ENCODE data around the gene TSEN54. TPM values are rescaled to one million over a fixed set of nuclear protein-coding genes. Genes with fewer than 3 reads are reported as not detected.

The TSEN54 gene
- total and polyA plus RNA-seq, 5 donors from 2014 or later = 35.2 to 54.6 (median 52.3) TPM

GRCh38 chr17:75544250-75544649, 27.9 kb downstream of the TSEN54 start:
- Mint-ChIP-seq H3K4me1 (peaks cover 0 to 2% (median 0%) of the 10 kb centered on the region in 4 donors), H3K27me3 (no peaks in the 10 kb centered on the region), H3K27ac (no peak overlapping the region), H3K36me3 (peaks cover 4% of the 10 kb centered on the region), H3K9me3 (no peaks in the 10 kb centered on the region), H3K4me3 (no peak overlapping the region)
- DNase-seq (no peak), ATAC-seq (ENCODE audit: low read depth in 2 of 2) (no peak)
- no peaks in the 10 kb centered on the region for H3K9me3 ChIP-seq (ENCODE audit: control insufficient read depth in 2 of 2, low read length in 2 of 2)
- peaks cover 7% of the 10 kb centered on the region for H3K36me3 ChIP-seq (ENCODE audit: control insufficient read depth, insufficient read depth, low read length)
- no peaks in the 10 kb centered on the region for H3K27me3 ChIP-seq (ENCODE audit: control insufficient read depth, insufficient read depth, low read length)
- H3K4me1 ChIP-seq (ENCODE audit: control insufficient read depth, insufficient read depth, low read length, poor library complexity, severe bottlenecking) = no peaks in the 10 kb centered on the region
- H3K27ac ChIP-seq (ENCODE audit: insufficient read depth, low read length, poor library complexity, severe bottlenecking) = no peak overlapping the region
- H3K4me3 ChIP-seq (ENCODE audit: low read depth, low read length) = no peak overlapping the region

- H3K27me3 ChIP-seq (ENCODE audit: control insufficient read depth, insufficient read depth, low read length) = no peaks in the 10 kb centered on the region
- no peak overlapping the region for H3K27ac ChIP-seq (ENCODE audit: insufficient read depth, low read length, poor library complexity, severe bottlenecking)
- H3K9me3 ChIP-seq (ENCODE audit: control insufficient read depth in 2 of 2, low read length in 2 of 2) = no peaks in the 10 kb centered on the region
- ATAC-seq (ENCODE audit: low read depth in 2 of 2) (no peak), DNase-seq (no peak)
- no peaks in the 10 kb centered on the region for H3K9me3 Mint-ChIP-seq
- H3K27ac Mint-ChIP-seq = no peak overlapping the region
- peaks cover 8% of the 10 kb centered on the region for H3K36me3 Mint-ChIP-seq
- no peak overlapping the region for H3K4me3 ChIP-seq (ENCODE audit: low read depth, low read length)
- H3K4me3 Mint-ChIP-seq = no peak overlapping the region
- no peaks in the 10 kb centered on the region for H3K27me3 Mint-ChIP-seq
- H3K36me3 ChIP-seq (ENCODE audit: control insufficient read depth, insufficient read depth, low read length) = peaks cover 7% of the 10 kb centered on the region
- no peaks in the 10 kb centered on the region for H3K4me1 ChIP-seq (ENCODE audit: control insufficient read depth, insufficient read depth, low read length, poor library complexity, severe bottlenecking)
- H3K4me1 Mint-ChIP-seq = peaks cover 0 to 6% (median 1%) of the 10 kb centered on the region in 4 donors
Observed at GRCh38 chr17:75546181-75546580, 29.9 kb downstream of the TSEN54 start.

- Histone ChIP-seq H3K4me1 (ENCODE audit: control insufficient read depth, insufficient read depth, low read length, poor library complexity, severe bottlenecking) (no peaks in the 10 kb centered on the region), H3K27ac (ENCODE audit: insufficient read depth, low read length, poor library complexity, severe bottlenecking) (no peak overlapping the region), H3K4me3 (ENCODE audit: low read depth, low read length) (no peak overlapping the region), H3K36me3 (ENCODE audit: control insufficient read depth, insufficient read depth, low read length) (peaks cover 7% of the 10 kb centered on the region), H3K9me3 (ENCODE audit: control insufficient read depth in 2 of 2, low read length in 2 of 2) (no peaks in the 10 kb centered on the region), H3K27me3 (ENCODE audit: control insufficient read depth, insufficient read depth, low read length) (no peaks in the 10 kb centered on the region)
- Mint-ChIP-seq H3K9me3 (no peaks in the 10 kb centered on the region), H3K36me3 (peaks cover 4% of the 10 kb centered on the region), H3K4me3 (no peak overlapping the region), H3K27ac (no peak overlapping the region), H3K27me3 (no peaks in the 10 kb centered on the region), H3K4me1 (peaks cover 0 to 4% (median 1%) of the 10 kb centered on the region in 4 donors)
- DNase-seq (no peak), ATAC-seq (ENCODE audit: low read depth in 2 of 2) (no peak)
Observed at GRCh38 chr17:75547091-75547490, 30.8 kb downstream of the TSEN54 start.

- no peak for DNase-seq
- no peak overlapping the region for H3K4me3 Mint-ChIP-seq
- H3K27me3 ChIP-seq (ENCODE audit: control insufficient read depth, insufficient read depth, low read length) = no peaks in the 10 kb centered on the region
- peaks cover 4% of the 10 kb centered on the region for H3K36me3 Mint-ChIP-seq
- no peak overlapping the region for H3K4me3 ChIP-seq (ENCODE audit: low read depth, low read length)
- no peak for ATAC-seq (ENCODE audit: low read depth in 2 of 2)
- no peaks in the 10 kb centered on the region for H3K4me1 ChIP-seq (ENCODE audit: control insufficient read depth, insufficient read depth, low read length, poor library complexity, severe bottlenecking)
- no peak overlapping the region for H3K27ac ChIP-seq (ENCODE audit: insufficient read depth, low read length, poor library complexity, severe bottlenecking)
- no peaks in the 10 kb centered on the region for H3K27me3 Mint-ChIP-seq
- H3K27ac Mint-ChIP-seq = peak overlapping the region in 1 of 3 donors; percentile 5
- H3K36me3 ChIP-seq (ENCODE audit: control insufficient read depth, insufficient read depth, low read length) = peaks cover 4% of the 10 kb centered on the region
- H3K4me1 Mint-ChIP-seq = peaks cover 0 to 4% (median 1%) of the 10 kb centered on the region in 4 donors
- no peaks in the 10 kb centered on the region for H3K9me3 ChIP-seq (ENCODE audit: control insufficient read depth in 2 of 2, low read length in 2 of 2)
- H3K9me3 Mint-ChIP-seq = no peaks in the 10 kb centered on the region
Observed at GRCh38 chr17:75548813-75549212, 32.5 kb downstream of the TSEN54 start.

- H3K27ac Mint-ChIP-seq = peak overlapping the region in 1 of 3 donors; percentile 5
- Histone ChIP-seq H3K27ac (ENCODE audit: insufficient read depth, low read length, poor library complexity, severe bottlenecking) (no peak overlapping the region), H3K36me3 (ENCODE audit: control insufficient read depth, insufficient read depth, low read length) (peaks cover 4% of the 10 kb centered on the region), H3K27me3 (ENCODE audit: control insufficient read depth, insufficient read depth, low read length) (no peaks in the 10 kb centered on the region), H3K4me3 (ENCODE audit: low read depth, low read length) (no peak overlapping the region), H3K4me1 (ENCODE audit: control insufficient read depth, insufficient read depth, low read length, poor library complexity, severe bottlenecking) (no peaks in the 10 kb centered on the region), H3K9me3 (ENCODE audit: control insufficient read depth in 2 of 2, low read length in 2 of 2) (no peaks in the 10 kb centered on the region)
- H3K27me3 Mint-ChIP-seq = no peaks in the 10 kb centered on the region
- H3K4me3 Mint-ChIP-seq = no peak overlapping the region
- no peak for DNase-seq
- H3K9me3 Mint-ChIP-seq = no peaks in the 10 kb centered on the region
- H3K4me1 Mint-ChIP-seq = peaks cover 0 to 4% (median 1%) of the 10 kb centered on the region in 4 donors
- H3K36me3 Mint-ChIP-seq = peaks cover 4% of the 10 kb centered on the region
- ATAC-seq (ENCODE audit: low read depth in 2 of 2) = no peak
Observed at GRCh38 chr17:75549246-75550138, 33.2 kb downstream of the TSEN54 start.

GRCh38 chr17:75550139-75550465, 33.8 kb downstream of the TSEN54 start:
- ATAC-seq (ENCODE audit: low read depth in 2 of 2) = no peak
- Histone ChIP-seq H3K9me3 (ENCODE audit: control insufficient read depth in 2 of 2, low read length in 2 of 2) (no peaks in the 10 kb centered on the region), H3K27me3 (ENCODE audit: control insufficient read depth, insufficient read depth, low read length) (no peaks in the 10 kb centered on the region), H3K4me1 (ENCODE audit: control insufficient read depth, insufficient read depth, low read length, poor library complexity, severe bottlenecking) (no peaks in the 10 kb centered on the region), H3K27ac (ENCODE audit: insufficient read depth, low read length, poor library complexity, severe bottlenecking) (no peak overlapping the region), H3K36me3 (ENCODE audit: control insufficient read depth, insufficient read depth, low read length) (peaks cover 4% of the 10 kb centered on the region), H3K4me3 (ENCODE audit: low read depth, low read length) (no peak overlapping the region)
- no peak for DNase-seq
- Mint-ChIP-seq H3K9me3 (no peaks in the 10 kb centered on the region), H3K4me3 (no peak overlapping the region), H3K27me3 (no peaks in the 10 kb centered on the region), H3K4me1 (peaks cover 0 to 4% (median 1%) of the 10 kb centered on the region in 4 donors), H3K27ac (no peak overlapping the region), H3K36me3 (peaks cover 4% of the 10 kb centered on the region)

GRCh38 chr17:75551266-75551665, 34.9 kb downstream of the TSEN54 start:
- Histone ChIP-seq H3K27me3 (ENCODE audit: control insufficient read depth, insufficient read depth, low read length) (no peaks in the 10 kb centered on the region), H3K36me3 (ENCODE audit: control insufficient read depth, insufficient read depth, low read length) (peaks cover 4% of the 10 kb centered on the region), H3K4me1 (ENCODE audit: control insufficient read depth, insufficient read depth, low read length, poor library complexity, severe bottlenecking) (no peaks in the 10 kb centered on the region), H3K4me3 (ENCODE audit: low read depth, low read length) (no peak overlapping the region), H3K9me3 (ENCODE audit: control insufficient read depth in 2 of 2, low read length in 2 of 2) (no peaks in the 10 kb centered on the region), H3K27ac (ENCODE audit: insufficient read depth, low read length, poor library complexity, severe bottlenecking) (no peak overlapping the region)
- Mint-ChIP-seq H3K4me3 (no peak overlapping the region), H3K27me3 (no peaks in the 10 kb centered on the region), H3K36me3 (peaks cover 4% of the 10 kb centered on the region), H3K9me3 (no peaks in the 10 kb centered on the region), H3K27ac (no peak overlapping the region), H3K4me1 (peaks cover 0 to 4% (median 1%) of the 10 kb centered on the region in 4 donors)
- DNase-seq (no peak), ATAC-seq (ENCODE audit: low read depth in 2 of 2) (no peak)
